GM19438 (cell line): Measurements from ENCODE around the gene HSF4.

Experiments used
- ATAC-seq: cut with Tn5 transposase; IDR thresholded peaks from one replicate; pipeline ENCODE4 v1.9.1; 2021; ENCODE audit warnings: low read depth; ENCODE audit not compliant: unreplicated experiment

The HSF4 gene

DNA sequence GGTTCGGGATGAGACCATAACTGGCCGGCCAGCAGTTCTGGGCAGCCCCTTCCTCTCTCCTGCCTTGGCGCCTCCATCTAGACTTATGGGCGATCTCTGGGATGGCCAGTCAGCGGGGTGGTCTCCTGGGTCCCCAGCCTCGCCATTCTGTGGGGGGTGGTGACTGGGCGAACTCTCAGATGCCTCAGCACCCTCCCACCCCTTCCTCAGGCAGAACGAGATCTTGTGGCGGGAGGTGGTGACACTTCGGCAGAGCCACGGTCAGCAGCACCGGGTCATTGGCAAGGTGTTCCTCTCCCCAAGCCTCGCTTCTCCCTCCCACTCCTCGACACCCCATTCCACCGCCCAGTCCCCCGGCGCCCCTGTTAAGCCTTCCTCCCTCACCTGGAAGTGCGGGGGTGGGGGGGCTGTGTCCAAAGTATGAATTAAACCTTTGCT, 1.6 kb downstream of the HSF4 start:
- ATAC-seq, result no peak

DNA sequence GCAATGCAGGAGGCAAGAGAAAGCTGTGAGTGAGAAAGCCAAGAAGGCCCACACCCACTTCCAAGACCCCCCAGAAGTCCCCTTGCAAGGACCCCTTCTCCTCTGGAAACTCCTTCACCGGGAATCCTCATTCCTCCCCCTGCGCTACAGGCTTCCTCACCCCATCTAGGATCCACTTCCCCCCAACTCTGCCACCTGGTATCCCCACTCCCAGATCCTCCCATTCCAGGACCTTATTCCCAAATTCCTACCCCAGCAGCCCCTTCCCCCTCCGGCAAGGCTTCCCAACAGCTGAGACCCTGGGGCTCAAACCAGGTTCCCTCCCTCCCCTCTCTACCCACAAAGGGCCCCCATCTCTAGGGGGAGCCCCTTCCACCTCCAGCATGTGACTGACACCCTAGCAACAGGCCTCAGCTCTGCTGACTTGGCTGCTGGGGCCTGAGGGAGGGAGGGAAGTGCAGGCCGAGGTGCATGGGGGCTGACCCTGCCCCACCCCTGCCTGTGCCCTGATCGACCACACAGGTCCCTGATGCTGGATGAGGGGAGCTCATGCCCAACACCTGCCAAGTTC, 2.1 kb downstream of the HSF4 start:
- no peak for ATAC-seq

DNA sequence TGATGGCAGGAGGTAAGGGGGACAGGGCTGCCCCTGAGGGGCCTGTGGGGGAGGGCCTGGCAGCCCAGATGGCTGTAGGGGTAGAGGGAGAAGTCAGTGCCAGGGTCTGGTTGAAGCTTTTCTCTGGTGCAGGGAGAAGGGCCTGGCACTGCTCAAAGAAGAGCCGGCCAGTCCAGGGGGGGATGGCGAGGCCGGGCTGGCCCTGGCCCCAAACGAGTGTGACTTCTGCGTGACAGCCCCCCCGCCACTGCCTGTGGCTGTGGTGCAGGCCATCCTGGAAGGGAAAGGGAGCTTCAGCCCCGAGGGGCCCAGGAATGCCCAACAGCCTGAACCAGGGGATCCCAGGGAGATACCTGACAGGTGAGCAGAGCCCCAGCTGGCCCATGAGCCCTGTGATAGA, 3.0 kb downstream of the HSF4 start:
- ATAC-seq, result no peak

DNA sequence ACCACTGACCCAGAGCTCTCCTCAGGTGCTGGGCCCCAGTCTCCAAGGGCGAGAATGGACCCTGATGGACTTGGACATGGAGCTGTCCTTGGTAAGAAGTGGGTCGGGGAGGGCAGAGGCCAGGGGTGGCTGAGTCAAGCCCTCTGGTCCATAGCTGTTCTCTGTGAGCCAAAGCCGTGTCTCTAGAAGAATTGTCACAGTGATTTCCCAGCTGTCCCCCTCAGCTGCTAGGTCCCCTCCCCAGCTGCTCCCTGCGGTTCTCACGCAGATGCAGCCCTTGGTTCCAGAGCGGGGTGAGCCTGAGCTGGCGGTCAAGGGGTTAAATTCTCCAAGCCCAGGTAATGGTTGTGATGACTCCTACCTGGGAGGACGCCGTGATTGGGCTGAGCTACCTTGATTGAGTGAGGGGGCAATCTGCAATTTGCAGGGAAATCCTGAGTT, 4.5 kb downstream of the HSF4 start:
- ATAC-seq, result no peak

GRCh38 chr16:67169642-67170167, 5.2 kb downstream of the HSF4 start:
- ATAC-seq, result no peak

GRCh38 chr16:67170168-67170948, 5.8 kb downstream of the HSF4 start, which contains the start of gene NOL3:
Gene NOL3 (plus strand): TSS chr16:67170538.
- ATAC-seq, result peak; percentile 36

DNA sequence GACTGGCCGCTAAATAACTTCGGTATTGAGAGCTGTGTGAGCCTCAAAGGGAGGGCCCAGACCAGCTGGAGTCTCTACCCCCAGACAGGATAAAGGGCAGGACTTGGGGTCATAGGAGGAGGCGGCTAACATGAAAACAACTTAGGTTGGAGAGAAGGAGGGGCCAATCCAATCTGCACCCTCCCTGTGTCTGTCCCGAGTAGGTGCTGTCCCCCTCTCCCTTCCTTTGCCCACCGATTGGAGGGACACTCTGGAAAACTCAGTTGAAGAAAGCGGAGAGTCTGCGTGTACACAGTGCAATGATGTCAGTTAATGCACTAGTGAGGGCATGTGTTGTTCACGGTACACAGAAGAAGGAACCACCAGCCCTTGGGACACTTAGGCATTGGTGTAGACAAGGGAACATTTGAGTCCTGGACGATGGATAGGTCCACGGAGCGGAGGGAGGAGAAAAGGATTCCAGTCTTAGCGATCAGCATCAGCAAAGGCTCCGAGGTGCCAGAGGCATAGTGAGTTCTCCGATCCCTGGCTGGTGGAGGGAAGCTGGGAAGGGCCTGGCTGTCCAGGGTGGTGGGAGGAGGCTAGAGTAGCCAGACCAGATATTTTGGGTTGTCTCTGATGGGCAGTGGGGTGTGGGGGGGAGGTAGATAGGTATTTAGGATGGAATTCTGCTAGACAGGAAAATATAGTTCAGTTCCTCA, 6.6 kb downstream of the HSF4 start:
- ATAC-seq, result no peak

GRCh38 chr16:67173323-67173722, 8.8 kb downstream of the HSF4 start:
- no peak for ATAC-seq

DNA sequence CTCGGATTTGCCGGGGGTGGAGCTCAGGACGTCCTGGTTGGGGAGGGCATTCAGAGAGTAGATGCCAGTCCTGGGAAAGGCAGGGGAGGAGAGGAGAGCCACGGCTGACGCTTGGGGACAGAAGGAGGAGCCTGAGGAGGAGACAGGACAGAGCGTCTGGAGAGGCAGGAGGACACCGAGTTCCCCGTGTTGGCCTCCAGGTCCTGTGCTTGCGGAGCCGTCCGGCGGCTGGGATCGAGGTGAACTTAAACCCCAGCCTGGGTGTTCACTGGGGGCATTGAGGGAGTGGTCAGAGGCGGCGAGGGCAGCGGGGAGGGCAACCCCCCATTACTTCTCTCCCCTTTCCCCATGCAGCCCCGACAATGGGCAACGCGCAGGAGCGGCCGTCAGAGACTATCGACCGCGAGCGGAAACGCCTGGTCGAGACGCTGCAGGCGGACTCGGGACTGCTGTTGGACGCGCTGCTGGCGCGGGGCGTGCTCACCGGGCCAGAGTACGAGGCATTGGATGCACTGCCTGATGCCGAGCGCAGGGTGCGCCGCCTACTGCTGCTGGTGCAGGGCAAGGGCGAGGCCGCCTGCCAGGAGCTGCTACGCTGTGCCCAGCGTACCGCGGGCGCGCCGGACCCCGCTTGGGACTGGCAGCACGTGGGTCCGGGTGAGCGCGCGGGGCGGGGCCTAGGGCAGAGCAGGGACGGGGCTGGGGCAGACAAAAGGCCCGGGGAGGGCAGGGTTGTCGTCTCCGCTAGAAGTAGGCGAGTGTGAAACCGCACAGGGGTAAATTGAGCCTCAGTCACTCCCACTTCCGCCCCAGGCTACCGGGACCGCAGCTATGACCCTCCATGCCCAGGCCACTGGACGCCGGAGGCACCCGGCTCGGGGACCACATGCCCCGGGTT, 9.5 kb downstream of the HSF4 start:
- peak; percentile 46 for ATAC-seq

- ATAC-seq, result no peak
These were observed 10.2 kb downstream of the HSF4 start for GRCh38 chr16:67174706-67175231.

- ATAC-seq, result no peak
These were observed 12.1 kb downstream of the HSF4 start for GRCh38 chr16:67176662-67177061.

- no peak for ATAC-seq
These were observed 13.5 kb downstream of the HSF4 start for GRCh38 chr16:67177743-67178699.

DNA sequence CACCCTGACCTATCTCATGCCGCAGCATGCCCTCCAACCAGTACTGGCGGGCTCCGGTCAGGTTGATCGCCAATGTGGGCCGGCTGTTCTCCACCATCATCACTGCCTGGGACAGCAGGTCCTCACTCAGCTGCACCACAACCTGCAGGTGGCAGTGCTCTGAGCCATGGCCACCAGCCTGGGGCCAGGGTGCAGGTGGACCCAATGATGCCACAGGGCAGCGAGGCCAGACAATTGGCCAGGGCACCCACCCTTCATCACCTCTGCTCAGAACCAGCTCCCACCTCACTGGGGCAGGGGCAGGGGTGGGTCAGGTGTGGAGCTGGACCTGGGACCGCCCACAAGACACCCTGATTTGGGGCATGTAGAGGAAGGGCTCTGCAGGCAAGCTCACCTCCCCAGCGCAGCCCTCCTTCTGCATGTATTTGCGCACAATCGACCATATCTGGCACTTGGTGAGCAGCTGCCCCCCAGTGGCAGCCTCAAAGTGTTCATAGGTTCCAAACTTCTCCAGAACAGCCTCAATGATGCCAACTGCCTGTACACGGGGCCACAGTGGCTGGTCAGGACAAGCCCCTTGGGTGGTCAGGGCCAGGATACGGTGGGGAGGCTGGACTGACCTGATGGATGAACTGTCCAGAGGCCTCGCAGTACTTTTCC, 15.0 kb downstream of the HSF4 start:
- ATAC-seq, result no peak

DNA sequence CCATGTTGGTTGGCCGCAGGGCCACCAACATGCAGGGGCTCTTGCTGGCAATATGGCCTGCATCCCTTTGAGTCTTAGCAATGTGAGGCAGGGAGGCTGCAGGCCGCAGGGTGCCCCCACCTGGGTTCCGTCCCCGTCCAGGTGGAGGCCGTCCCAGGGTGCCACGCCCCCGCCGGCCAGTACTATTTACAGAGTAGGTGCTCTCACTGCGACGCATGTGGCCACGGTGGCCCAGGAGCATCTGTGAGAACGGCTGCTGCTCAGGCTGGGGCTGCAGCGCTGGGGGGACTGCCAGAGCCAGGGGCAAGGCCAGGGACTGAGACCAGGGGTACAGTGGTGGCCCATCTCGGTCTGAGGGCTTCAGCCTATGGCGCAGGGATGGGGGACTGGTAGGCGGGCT, 15.6 kb downstream of the HSF4 start:
- ATAC-seq, result no peak

DNA sequence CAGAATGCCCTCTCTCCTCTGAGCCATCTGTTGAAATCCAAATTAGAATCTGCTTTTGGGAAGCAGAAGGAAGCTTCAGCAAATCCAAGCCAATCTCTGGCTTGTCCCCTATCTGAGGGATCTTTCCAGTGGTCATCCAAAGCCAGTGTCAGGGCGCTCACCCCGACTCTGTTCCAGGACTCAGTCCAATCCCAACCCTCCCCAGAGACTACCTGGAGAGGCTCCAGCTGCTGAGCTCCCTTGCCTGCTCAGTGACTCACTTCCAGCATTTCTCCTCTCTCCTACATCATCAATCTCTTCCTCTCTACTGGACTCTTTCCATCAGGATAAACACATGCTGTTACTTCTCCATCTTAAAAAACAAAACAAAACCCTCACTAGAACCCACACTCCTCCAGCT, 16.8 kb downstream of the HSF4 start:
- no peak for ATAC-seq

DNA sequence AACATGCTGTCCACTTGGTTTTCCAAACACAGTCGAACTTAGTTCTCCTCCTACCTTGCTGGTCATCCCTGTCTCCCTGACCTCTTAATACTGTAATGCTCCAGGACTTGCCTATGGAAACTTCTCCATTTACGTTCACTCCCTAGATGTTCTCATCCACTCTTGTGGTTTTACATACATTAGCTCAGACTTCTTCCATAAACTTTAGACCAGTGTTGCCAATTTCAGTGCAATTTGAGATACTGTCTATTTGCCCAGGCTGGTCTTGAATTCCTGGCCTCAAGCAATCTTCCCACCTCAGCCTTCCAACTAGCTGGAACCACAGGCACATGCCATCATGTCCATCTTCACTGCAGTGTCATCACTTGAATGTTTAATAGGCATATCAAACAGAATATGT, 17.7 kb downstream of the HSF4 start:
- no peak for ATAC-seq

DNA sequence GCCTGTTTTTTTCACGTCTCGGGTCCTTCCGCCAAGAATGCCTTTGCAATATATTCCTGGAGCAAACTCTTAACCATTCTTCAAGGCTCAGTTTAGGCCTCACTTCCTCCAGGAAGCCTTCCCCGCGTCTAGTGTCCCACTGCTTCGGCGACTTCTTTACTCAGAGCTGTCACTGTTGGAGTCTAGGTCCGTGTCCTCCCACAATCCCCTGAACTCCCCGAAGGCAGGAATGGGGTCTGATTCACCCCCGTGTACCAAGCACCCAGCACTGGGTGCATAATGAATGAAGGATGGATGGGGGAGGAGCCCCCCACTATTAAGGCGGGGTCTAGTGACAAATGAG, 18.7 kb downstream of the HSF4 start:
- ATAC-seq, result no peak

- peak; percentile 95 for ATAC-seq
These were observed 19.3 kb downstream of the HSF4 start, which contains the start of gene MATCAP1 for GRCh38 chr16:67183627-67184452. Gene MATCAP1 (minus strand): TSS chr16:67183963. CDS start chr16:67180610, 3,353 bp downstream.
